HFF-Myc (cell line): Measurements from ENCODE around the gene LSR.

Experiments used
- DNase-seq: peaks from one replicate; pipeline ENCODE4 v3.0.0-alpha.2; 2011; ENCODE audit warnings: low read depth; ENCODE audit errors: extremely low read depth
- H3K4me3 ChIP-seq: replicated peaks from 2 replicates; pipeline ENCODE4 v1.5.1; 2011; ENCODE audit warnings: low read depth, mild to moderate bottlenecking, control low read depth, low read length
- CTCF ChIP-seq: IDR thresholded peaks from 2 replicates; pipeline ENCODE4 v1.5.1; 2012; ENCODE audit warnings: mild to moderate bottlenecking, low read depth, low read length, control low read depth; ENCODE audit errors: missing control alignments

The LSR gene

GRCh38 chr19:35315883-35316282 is 67.1 kb downstream of the LSR start:
- H3K4me3 ChIP-seq = no peak overlapping the region
- no peak for TF ChIP-seq CTCF
- no peak for DNase-seq

GRCh38 chr19:35316560-35316959 is 67.8 kb downstream of the LSR start:
- DNase-seq = no peak
- H3K4me3 ChIP-seq = no peak overlapping the region
- no peak for TF ChIP-seq CTCF
